ENCODE measurements around the gene DVL1. TPM values are rescaled to one million over a fixed set of nuclear protein-coding genes. Genes with fewer than 3 reads are reported as not detected.

Gene DVL1
- total RNA-seq, 2 experiments from 2014 or later = 33.4 to 35.0 TPM

GRCh38 chr1:1332774-1333480, 16.3 kb downstream of the DVL1 start:
- Mint-ChIP-seq H3K4me3 (no peak overlapping the region), H3K9me3 (no peaks in the 10 kb centered on the region), H3K36me3 (ENCODE audit: low read depth) (no peaks in the 10 kb centered on the region), H3K27me3 (ENCODE audit: low read depth) (no peaks in the 10 kb centered on the region), H3K4me1 (ENCODE audit: low read depth) (no peaks in the 10 kb centered on the region), H3K27ac (no peak overlapping the region)
- no peak for DNase-seq
- intact Hi-C loops (cut with micrococcal nuclease) = no loop called here
- CTCF ChIA-PET = no interaction called here

- Mint-ChIP-seq H3K27ac (no peak overlapping the region), H3K9me3 (no peaks in the 10 kb centered on the region), H3K36me3 (ENCODE audit: low read depth) (no peaks in the 10 kb centered on the region), H3K4me1 (ENCODE audit: low read depth) (no peaks in the 10 kb centered on the region), H3K4me3 (no peak overlapping the region), H3K27me3 (ENCODE audit: low read depth) (no peaks in the 10 kb centered on the region)
- intact Hi-C loops (cut with micrococcal nuclease) = no loop called here
- no peak for DNase-seq
- CTCF ChIA-PET = no interaction called here
Measured at GRCh38 chr1:1332031-1332755, 17.0 kb downstream of the DVL1 start.

- Mint-ChIP-seq H3K27ac (no peak within 1 kb of the TSS), H3K4me1 (ENCODE audit: low read depth) (peaks cover under 1% of the 10 kb centered on the region), H3K9me3 (no peaks in the 10 kb centered on the region), H3K36me3 (ENCODE audit: low read depth) (no peaks in the 10 kb centered on the region), H3K4me3 (no peak within 1 kb of the TSS), H3K27me3 (ENCODE audit: low read depth) (no peaks in the 10 kb centered on the region)
- no peak for DNase-seq
- CTCF ChIA-PET = no interaction called here
- intact Hi-C loops (cut with micrococcal nuclease) = no loop called here
Measured at GRCh38 chr1:1331068-1331965, 17.9 kb downstream of the DVL1 start, which contains the start of gene TAS1R3. Gene TAS1R3, plus strand, starts transcription at chr1:1331280. Its CDS starts 66 bp downstream, at chr1:1331346.

- no peak for DNase-seq
- Mint-ChIP-seq H3K36me3 (ENCODE audit: low read depth) (no peaks in the 10 kb centered on the region), H3K9me3 (no peaks in the 10 kb centered on the region), H3K27me3 (ENCODE audit: low read depth) (no peaks in the 10 kb centered on the region), H3K4me1 (ENCODE audit: low read depth) (peaks cover 8% of the 10 kb centered on the region), H3K27ac (no peak overlapping the region), H3K4me3 (no peak overlapping the region)
- CTCF ChIA-PET = no interaction called here
- intact Hi-C loops (cut with micrococcal nuclease) = no loop called here
Measured at GRCh38 chr1:1330366-1331067, 18.7 kb downstream of the DVL1 start.

GRCh38 chr1:1329304-1330210, 19.7 kb downstream of the DVL1 start:
- Mint-ChIP-seq H3K4me1 (ENCODE audit: low read depth) (peaks cover 10% of the 10 kb centered on the region), H3K36me3 (ENCODE audit: low read depth) (no peaks in the 10 kb centered on the region), H3K27ac (no peak overlapping the region), H3K27me3 (ENCODE audit: low read depth) (no peaks in the 10 kb centered on the region), H3K9me3 (no peaks in the 10 kb centered on the region), H3K4me3 (no peak overlapping the region)
- no peak for DNase-seq
- CTCF ChIA-PET = no interaction called here
- intact Hi-C loops (cut with micrococcal nuclease) = no loop called here

GRCh38 chr1:1328254-1328653, 21.0 kb downstream of the DVL1 start:
- Mint-ChIP-seq H3K36me3 (ENCODE audit: low read depth) (peaks cover 3% of the 10 kb centered on the region), H3K27me3 (ENCODE audit: low read depth) (no peaks in the 10 kb centered on the region)
- CTCF ChIA-PET = no interaction called here

GRCh38 chr1:1327291-1327690, 21.9 kb downstream of the DVL1 start:
- H3K9me3 Mint-ChIP-seq = no peaks in the 10 kb centered on the region

More at GRCh38 chr1:1328254-1328653, 21.0 kb downstream of the DVL1 start:
- Mint-ChIP-seq H3K4me1 (ENCODE audit: low read depth) (peaks cover 16% of the 10 kb centered on the region), H3K9me3 (no peaks in the 10 kb centered on the region), H3K27ac (no peak overlapping the region), H3K4me3 (no peak overlapping the region)
- intact Hi-C loops (cut with micrococcal nuclease) = no loop called here
- no peak for DNase-seq

GRCh38 chr1:1326075-1326605, 23.1 kb downstream of the DVL1 start:
- CTCF ChIA-PET = no interaction called here

More at GRCh38 chr1:1327291-1327690, 21.9 kb downstream of the DVL1 start:
- intact Hi-C loops (cut with micrococcal nuclease) = no loop called here
- peaks cover 22% of the 10 kb centered on the region for H3K4me1 Mint-ChIP-seq (ENCODE audit: low read depth)
- no peak for DNase-seq
- H3K27ac Mint-ChIP-seq = no peak overlapping the region
- CTCF ChIA-PET = no interaction called here
- H3K27me3 Mint-ChIP-seq (ENCODE audit: low read depth) = no peaks in the 10 kb centered on the region
- H3K4me3 Mint-ChIP-seq = no peak overlapping the region
- H3K36me3 Mint-ChIP-seq (ENCODE audit: low read depth) = peaks cover 3% of the 10 kb centered on the region

GRCh38 chr1:1325288-1326074, 23.7 kb downstream of the DVL1 start:
- Mint-ChIP-seq H3K27me3 (ENCODE audit: low read depth) (no peaks in the 10 kb centered on the region), H3K9me3 (no peaks in the 10 kb centered on the region), H3K36me3 (ENCODE audit: low read depth) (peaks cover 3% of the 10 kb centered on the region), H3K27ac (peak overlapping the region; percentile 24), H3K4me3 (peak overlapping the region; percentile 87), H3K4me1 (ENCODE audit: low read depth) (peaks cover 33% of the 10 kb centered on the region)
- CTCF ChIA-PET = interaction anchor here (1.1 kb wide), 1 partner anchor 26 kb away, joined by 5 read pairs; no protein-coding TSS in a partner anchor
- intact Hi-C loops (cut with micrococcal nuclease) = loop anchor here (2.0 kb wide), 2 partner anchors 23 to 49 kb away; partner anchors contain the start of genes AURKAIP1 and DVL1
- no peak for DNase-seq

More at GRCh38 chr1:1326075-1326605, 23.1 kb downstream of the DVL1 start:
- peaks cover 3% of the 10 kb centered on the region for H3K36me3 Mint-ChIP-seq (ENCODE audit: low read depth)
- no peaks in the 10 kb centered on the region for H3K9me3 Mint-ChIP-seq
- intact Hi-C loops (cut with micrococcal nuclease) = no loop called here
- no peak overlapping the region for H3K27ac Mint-ChIP-seq
- no peaks in the 10 kb centered on the region for H3K27me3 Mint-ChIP-seq (ENCODE audit: low read depth)
- no peak for DNase-seq
- H3K4me3 Mint-ChIP-seq = peak overlapping the region; percentile 87
- peaks cover 32% of the 10 kb centered on the region for H3K4me1 Mint-ChIP-seq (ENCODE audit: low read depth)

- H3K9me3 Mint-ChIP-seq = no peaks in the 10 kb centered on the region
- CTCF ChIA-PET = interaction anchor here (1.1 kb wide), 1 partner anchor 25 kb away, joined by 5 read pairs; no protein-coding TSS in a partner anchor
- peaks cover 36% of the 10 kb centered on the region for H3K4me1 Mint-ChIP-seq (ENCODE audit: low read depth)
- H3K27ac Mint-ChIP-seq = peak within 1 kb of the TSS; percentile 84
- peak; percentile 97 for DNase-seq
- H3K4me3 Mint-ChIP-seq = peak within 1 kb of the TSS; percentile 92
- H3K27me3 Mint-ChIP-seq (ENCODE audit: low read depth) = no peaks in the 10 kb centered on the region
- peaks cover 4% of the 10 kb centered on the region for H3K36me3 Mint-ChIP-seq (ENCODE audit: low read depth)
- intact Hi-C loops (cut with micrococcal nuclease) = loop anchor here (1.0 to 2.0 kb wide), 3 partner anchors 16 to 50 kb away; partner anchors contain the start of genes AURKAIP1, DVL1 and PUSL1
Measured at GRCh38 chr1:1324524-1325287, 24.5 kb downstream of the DVL1 start, which contains the start of the genes CPTP and INTS11. Gene CPTP, plus strand, starts transcription at chr1:1324802. Its CDS starts 2,109 bp downstream, at chr1:1326911. Gene INTS11, minus strand, starts transcription at chr1:1324660. Its CDS starts 52 bp downstream, at chr1:1324608.

All from activated naive CD4-positive, alpha-beta T cell treated with anti-CD3 and anti-CD28 coated beads for 36 hours (primary cell).